ENCODE data around the gene EZR.
A peak's percentile ranks its signal among the peaks of the same experiment; 100 is the strongest.

Gene EZR

GRCh38 chr6:158817728-158818580 lies 1.2 kb downstream of the EZR start:
- Histone ChIP-seq H3K9me3 (ENCODE audit: control insufficient read depth, low read length) (no peaks in the 10 kb centered on the region), H3K27me3 (ENCODE audit: control insufficient read depth, insufficient read depth, low read length, poor library complexity, severe bottlenecking) (no peaks in the 10 kb centered on the region), H3K4me3 (ENCODE audit: insufficient read depth, low read depth, low read length) (peak overlapping the region; percentile 72), H3K36me3 (ENCODE audit: control insufficient read depth, insufficient read depth, low read length) (peaks cover 7% of the 10 kb centered on the region), H3K4me1 (ENCODE audit: control insufficient read depth, insufficient read depth, low read length) (peaks cover 12% of the 10 kb centered on the region), H3K27ac (ENCODE audit: insufficient read depth, low read depth, low read length, poor library complexity, severe bottlenecking) (no peak overlapping the region)
- WGBS, 2 experiments: 0 to 1% methylated on average over 60 to 61 of the region's 61 CpGs

- Histone ChIP-seq H3K27me3 (ENCODE audit: control insufficient read depth, insufficient read depth, low read length, poor library complexity, severe bottlenecking) (no peaks in the 10 kb centered on the region), H3K9me3 (ENCODE audit: control insufficient read depth, low read length) (no peaks in the 10 kb centered on the region), H3K27ac (ENCODE audit: insufficient read depth, low read depth, low read length, poor library complexity, severe bottlenecking) (no peak overlapping the region), H3K4me1 (ENCODE audit: control insufficient read depth, insufficient read depth, low read length) (peaks cover 12% of the 10 kb centered on the region), H3K36me3 (ENCODE audit: control insufficient read depth, insufficient read depth, low read length) (peaks cover 7% of the 10 kb centered on the region), H3K4me3 (ENCODE audit: insufficient read depth, low read depth, low read length) (peak overlapping the region; percentile 72)
- 22 to 25% methylated on average over 19 to 20 of the region's 20 CpGs for WGBS, 2 experiments
These were observed 2.1 kb downstream of the EZR start for GRCh38 chr6:158816803-158817727.

GRCh38 chr6:158816329-158816728 lies 2.8 kb downstream of the EZR start:
- peaks cover 12% of the 10 kb centered on the region for H3K4me1 ChIP-seq (ENCODE audit: control insufficient read depth, insufficient read depth, low read length)
- peaks cover 7% of the 10 kb centered on the region for H3K36me3 ChIP-seq (ENCODE audit: control insufficient read depth, insufficient read depth, low read length)

GRCh38 chr6:158815907-158816306 lies 3.3 kb downstream of the EZR start:
- WGBS, 2 experiments: 81 to 85% methylated on average over 2 of the region's 2 CpGs
- Histone ChIP-seq H3K27ac (ENCODE audit: insufficient read depth, low read depth, low read length, poor library complexity, severe bottlenecking) (no peak overlapping the region), H3K4me3 (ENCODE audit: insufficient read depth, low read depth, low read length) (no peak overlapping the region), H3K9me3 (ENCODE audit: control insufficient read depth, low read length) (no peaks in the 10 kb centered on the region), H3K36me3 (ENCODE audit: control insufficient read depth, insufficient read depth, low read length) (peaks cover 7% of the 10 kb centered on the region), H3K27me3 (ENCODE audit: control insufficient read depth, insufficient read depth, low read length, poor library complexity, severe bottlenecking) (no peaks in the 10 kb centered on the region), H3K4me1 (ENCODE audit: control insufficient read depth, insufficient read depth, low read length) (peaks cover 12% of the 10 kb centered on the region)

More at GRCh38 chr6:158816329-158816728, 2.8 kb downstream of the EZR start:
- 19 to 50% methylated on average over 4 to 5 of the region's 5 CpGs for WGBS, 2 experiments
- Histone ChIP-seq H3K9me3 (ENCODE audit: control insufficient read depth, low read length) (no peaks in the 10 kb centered on the region), H3K4me3 (ENCODE audit: insufficient read depth, low read depth, low read length) (no peak overlapping the region), H3K27me3 (ENCODE audit: control insufficient read depth, insufficient read depth, low read length, poor library complexity, severe bottlenecking) (no peaks in the 10 kb centered on the region), H3K27ac (ENCODE audit: insufficient read depth, low read depth, low read length, poor library complexity, severe bottlenecking) (no peak overlapping the region)

- WGBS, 2 experiments: 92 to 94% methylated on average over 2 of the region's 2 CpGs
- Histone ChIP-seq H3K36me3 (ENCODE audit: control insufficient read depth, insufficient read depth, low read length) (peaks cover 7% of the 10 kb centered on the region), H3K9me3 (ENCODE audit: control insufficient read depth, low read length) (no peaks in the 10 kb centered on the region), H3K4me3 (ENCODE audit: insufficient read depth, low read depth, low read length) (no peak overlapping the region), H3K27me3 (ENCODE audit: control insufficient read depth, insufficient read depth, low read length, poor library complexity, severe bottlenecking) (no peaks in the 10 kb centered on the region), H3K4me1 (ENCODE audit: control insufficient read depth, insufficient read depth, low read length) (peaks cover 14% of the 10 kb centered on the region), H3K27ac (ENCODE audit: insufficient read depth, low read depth, low read length, poor library complexity, severe bottlenecking) (no peak overlapping the region)
These were observed 3.8 kb downstream of the EZR start for GRCh38 chr6:158815379-158815724.

DNA sequence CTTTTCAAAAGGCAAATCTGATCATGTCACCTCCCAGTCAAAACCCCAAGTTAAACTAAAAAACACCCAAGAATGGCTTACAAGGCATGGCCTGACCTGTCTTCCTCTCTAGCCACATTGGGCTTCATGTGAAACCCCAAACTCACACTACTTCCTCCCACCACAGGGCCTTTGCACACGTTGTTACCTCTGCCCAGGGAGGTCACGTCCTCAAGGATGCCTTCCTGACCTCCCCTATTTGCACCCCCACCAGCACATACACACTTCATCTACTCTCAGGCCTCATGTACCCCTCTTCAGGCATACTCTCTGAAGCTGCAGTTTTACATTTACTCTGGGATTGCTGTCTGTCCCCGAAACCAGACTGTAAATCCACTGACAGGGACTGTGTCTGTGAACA lies 6.1 kb downstream of the EZR start:
- no peak overlapping the region for H3K27ac ChIP-seq (ENCODE audit: insufficient read depth, low read depth, low read length, poor library complexity, severe bottlenecking)
- no peaks in the 10 kb centered on the region for H3K27me3 ChIP-seq (ENCODE audit: control insufficient read depth, insufficient read depth, low read length, poor library complexity, severe bottlenecking)
- no peaks in the 10 kb centered on the region for H3K9me3 ChIP-seq (ENCODE audit: control insufficient read depth, low read length)
- H3K4me1 ChIP-seq (ENCODE audit: control insufficient read depth, insufficient read depth, low read length): peaks cover 16% of the 10 kb centered on the region
- WGBS, 2 experiments: 89 to 92% methylated on average over 3 of the region's 3 CpGs
- no peak overlapping the region for H3K4me3 ChIP-seq (ENCODE audit: insufficient read depth, low read depth, low read length)
- peaks cover 7% of the 10 kb centered on the region for H3K36me3 ChIP-seq (ENCODE audit: control insufficient read depth, insufficient read depth, low read length)

GRCh38 chr6:158812611-158813010 lies 6.6 kb downstream of the EZR start:
- Histone ChIP-seq H3K4me3 (ENCODE audit: insufficient read depth, low read depth, low read length) (no peak overlapping the region), H3K27ac (ENCODE audit: insufficient read depth, low read depth, low read length, poor library complexity, severe bottlenecking) (no peak overlapping the region), H3K4me1 (ENCODE audit: control insufficient read depth, insufficient read depth, low read length) (peaks cover 16% of the 10 kb centered on the region), H3K9me3 (ENCODE audit: control insufficient read depth, low read length) (no peaks in the 10 kb centered on the region), H3K27me3 (ENCODE audit: control insufficient read depth, insufficient read depth, low read length, poor library complexity, severe bottlenecking) (no peaks in the 10 kb centered on the region), H3K36me3 (ENCODE audit: control insufficient read depth, insufficient read depth, low read length) (peaks cover 7% of the 10 kb centered on the region)
- 91 to 96% methylated on average over 5 of the region's 5 CpGs for WGBS, 2 experiments

DNA sequence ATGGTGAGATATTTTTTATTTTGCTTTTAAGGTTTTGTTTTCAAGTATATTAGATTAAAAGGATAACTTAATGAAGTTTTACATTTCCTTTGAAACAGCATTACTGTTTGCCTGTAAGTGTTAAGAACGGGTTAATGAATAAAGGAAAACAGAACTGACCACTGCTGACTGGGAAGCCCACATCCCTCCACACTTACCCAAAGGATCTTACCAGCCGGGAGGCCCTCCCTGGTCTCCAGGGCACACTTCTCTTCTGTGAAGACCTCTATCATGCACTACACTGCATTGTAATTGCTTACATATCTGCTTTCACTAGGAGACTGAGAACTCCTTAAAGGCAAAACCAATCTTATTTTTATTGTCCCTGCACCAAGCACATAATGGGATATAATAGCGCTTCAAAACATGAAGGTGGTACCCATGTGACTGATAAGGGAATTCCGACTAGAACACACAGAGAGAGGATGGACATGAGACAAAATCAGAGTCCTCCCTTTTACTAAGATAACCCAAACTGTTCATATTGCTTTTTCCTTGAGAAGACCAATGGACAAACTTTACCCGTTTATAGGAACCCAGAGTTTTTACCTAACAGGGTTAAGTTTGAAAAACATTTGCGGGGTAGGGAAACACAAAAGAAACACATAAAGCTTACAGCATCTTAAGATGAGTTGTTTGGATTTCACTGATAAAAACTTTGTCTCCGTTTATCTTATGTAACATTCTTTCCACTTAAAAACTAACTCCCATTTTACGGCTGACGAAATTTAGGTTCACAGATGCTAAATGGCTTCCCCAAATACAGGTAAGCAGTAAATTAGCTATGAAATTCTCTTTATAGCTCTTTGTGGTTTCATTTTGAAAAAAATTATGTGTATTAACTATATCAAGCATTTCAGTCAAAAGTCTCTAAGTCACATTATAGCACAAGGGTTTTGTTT lies 8.7 kb downstream of the EZR start:
- WGBS, 2 experiments: 89 to 90% methylated on average over 7 to 9 of the region's 9 CpGs
- peaks cover 4% of the 10 kb centered on the region for H3K4me1 ChIP-seq (ENCODE audit: control insufficient read depth, insufficient read depth, low read length)
- H3K36me3 ChIP-seq (ENCODE audit: control insufficient read depth, insufficient read depth, low read length): peaks cover 7% of the 10 kb centered on the region
- no peak overlapping the region for H3K4me3 ChIP-seq (ENCODE audit: insufficient read depth, low read depth, low read length)
- no peaks in the 10 kb centered on the region for H3K9me3 ChIP-seq (ENCODE audit: control insufficient read depth, low read length)
- no peaks in the 10 kb centered on the region for H3K27me3 ChIP-seq (ENCODE audit: control insufficient read depth, insufficient read depth, low read length, poor library complexity, severe bottlenecking)
- H3K27ac ChIP-seq (ENCODE audit: insufficient read depth, low read depth, low read length, poor library complexity, severe bottlenecking): peak overlapping the region; percentile 42

- Histone ChIP-seq H3K27ac (ENCODE audit: insufficient read depth, low read depth, low read length, poor library complexity, severe bottlenecking) (no peak overlapping the region), H3K36me3 (ENCODE audit: control insufficient read depth, insufficient read depth, low read length) (peaks cover 7% of the 10 kb centered on the region)
- WGBS, 2 experiments: 86 to 90% methylated on average over 8 of the region's 8 CpGs
These were observed 10.1 kb downstream of the EZR start for GRCh38 chr6:158808941-158809678.

More at GRCh38 chr6:158808941-158809678, 10.1 kb downstream of the EZR start:
- peaks cover 4% of the 10 kb centered on the region for H3K4me1 ChIP-seq (ENCODE audit: control insufficient read depth, insufficient read depth, low read length)
- no peaks in the 10 kb centered on the region for H3K9me3 ChIP-seq (ENCODE audit: control insufficient read depth, low read length)
- H3K27me3 ChIP-seq (ENCODE audit: control insufficient read depth, insufficient read depth, low read length, poor library complexity, severe bottlenecking): no peaks in the 10 kb centered on the region
- H3K4me3 ChIP-seq (ENCODE audit: insufficient read depth, low read depth, low read length): no peak overlapping the region

All from ectodermal cell (in vitro differentiated cells).